ENCODE data around the gene PKIG.

PKIG gene

DNA sequence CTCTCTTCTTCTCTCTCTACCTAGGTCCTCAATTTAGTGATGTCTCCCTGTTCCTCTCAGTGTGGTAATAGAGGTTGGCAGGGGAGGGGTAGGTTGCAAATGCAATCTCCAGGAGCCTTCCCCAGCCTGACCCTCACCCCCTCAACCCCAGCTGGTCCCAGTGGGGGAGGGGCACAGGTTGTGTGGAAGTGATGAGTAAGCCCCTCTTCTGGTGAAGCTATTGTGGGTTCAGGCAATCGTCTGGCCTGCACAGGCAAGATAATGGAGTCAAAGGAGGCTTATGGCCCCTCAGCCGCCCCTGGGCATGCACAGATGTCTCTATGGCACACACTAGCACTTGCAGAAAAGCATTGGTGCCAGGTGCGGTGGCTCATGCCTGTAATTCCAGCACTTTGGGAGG is 79.9 kb downstream of the PKIG start:
- no peak for DNase-seq (ENCODE audit: low spot score)

DNA sequence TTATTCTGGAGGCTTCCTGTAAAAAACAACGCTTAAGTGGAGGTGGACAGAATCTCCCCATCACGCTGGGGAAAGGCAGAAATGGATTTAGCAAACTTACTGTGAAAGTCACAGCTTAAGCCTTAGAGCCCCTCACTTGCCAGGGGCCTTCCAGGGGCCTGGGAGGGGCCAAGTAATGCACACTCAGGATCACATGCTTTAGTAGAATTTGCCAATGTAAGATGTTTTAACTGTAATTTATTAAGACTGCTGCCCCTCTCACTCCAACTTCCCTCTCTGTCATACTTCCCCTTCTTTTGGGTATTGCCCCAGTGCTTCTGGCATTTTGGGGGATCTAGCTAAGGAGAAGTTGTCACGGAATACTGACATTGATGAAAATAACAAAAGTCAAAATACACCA is 81.8 kb downstream of the PKIG start:
- DNase-seq (ENCODE audit: low spot score), result no peak

DNA sequence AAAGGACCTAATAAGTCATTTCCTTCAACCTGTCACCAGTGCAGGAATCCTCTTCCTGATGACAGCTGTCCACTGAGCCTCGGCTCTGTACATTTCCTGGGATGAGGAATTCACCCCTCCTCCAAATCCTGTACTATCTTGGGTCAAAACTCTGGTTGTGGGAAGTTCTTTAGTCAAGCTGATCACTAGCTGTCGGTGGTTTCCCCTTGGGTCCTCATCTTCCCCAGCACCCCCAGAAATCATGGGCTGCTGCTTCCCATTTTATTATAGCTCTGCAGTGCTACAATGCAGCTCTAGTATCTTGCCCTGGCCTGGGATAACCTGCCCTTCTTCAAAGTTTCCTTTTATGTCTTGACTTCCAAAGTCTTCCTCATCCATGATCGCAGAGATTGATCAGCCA is 83.7 kb downstream of the PKIG start:
- no peak for DNase-seq (ENCODE audit: low spot score)

All from AG08396 (cell line).